ENCODE measurements around the gene STARD13. TPM values are rescaled to one million over a fixed set of nuclear protein-coding genes. Genes with fewer than 3 reads are reported as not detected.
"Not testable (repeated sequence)": the region's sequence is repeated elsewhere in the genome, so short reads cannot be mapped to it uniquely, and the experiment has no call there.

The STARD13 gene
- total RNA-seq, 2 donors from 2014 or later, result 28.7 to 32.9 TPM

- intact Hi-C loops (cut with DNase I, micrococcal nuclease), result no loop called here
- ATAC-seq, result no peak
- DNase-seq, result no peak
These were observed 109.0 kb downstream of the STARD13 start for GRCh38 chr13:33176526-33176925.

GRCh38 chr13:33175991-33176390, 109.6 kb downstream of the STARD13 start:
- intact Hi-C loops (cut with DNase I, micrococcal nuclease), result no loop called here
- DNase-seq, result no peak
- ATAC-seq, result no peak

DNA sequence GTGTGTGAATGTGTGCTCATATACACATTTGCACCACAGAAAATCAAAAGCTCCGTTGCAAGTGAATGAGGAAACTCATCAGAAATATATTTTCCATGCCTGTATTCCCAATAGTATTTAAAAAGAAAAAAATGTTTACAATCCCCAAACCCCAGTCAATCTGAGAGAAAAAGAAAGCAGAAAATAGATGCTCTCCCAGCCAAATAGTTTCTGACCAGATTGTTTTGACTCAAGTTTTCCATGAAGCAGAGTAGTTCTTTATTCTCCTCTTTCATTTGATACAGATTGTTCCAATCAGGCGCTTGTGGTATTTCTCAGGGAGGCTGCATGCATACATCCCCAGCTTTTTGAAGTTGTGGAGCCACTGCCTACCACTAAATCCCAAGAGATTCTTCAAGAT, 110.6 kb downstream of the STARD13 start:
- DNase-seq (no peak), ATAC-seq (no peak)
- intact Hi-C loops (cut with DNase I, micrococcal nuclease), result no loop called here

- no peak for ATAC-seq
- DNase-seq, result no peak
- intact Hi-C loops (cut with DNase I, micrococcal nuclease), result no loop called here
These were observed 111.1 kb downstream of the STARD13 start for GRCh38 chr13:33174491-33174890.

- no peak for DNase-seq
- no peak for ATAC-seq
- intact Hi-C loops (cut with DNase I, micrococcal nuclease), result no loop called here
These were observed 112.6 kb downstream of the STARD13 start for GRCh38 chr13:33172911-33173310.

DNA sequence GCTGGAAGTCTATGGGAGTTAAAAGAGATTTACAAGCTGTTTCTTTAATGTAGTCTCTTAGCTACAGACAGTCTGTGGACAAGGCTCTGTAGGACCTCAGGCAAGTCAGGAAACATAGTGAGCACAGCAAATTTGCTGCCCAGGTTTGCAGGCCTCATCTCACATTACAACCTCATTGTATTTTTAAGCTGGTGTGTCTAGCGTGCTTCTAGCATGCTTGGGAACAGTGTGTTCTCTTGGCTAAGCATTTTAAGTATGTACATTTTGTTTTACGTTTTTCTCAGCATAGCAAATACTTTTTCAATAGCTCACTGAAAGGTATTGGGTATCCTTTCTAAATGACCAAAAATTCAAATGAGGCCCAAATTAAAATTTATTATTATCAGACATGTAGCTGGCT, 113.2 kb downstream of the STARD13 start:
- ATAC-seq (no peak), DNase-seq (no peak)
- intact Hi-C loops (cut with DNase I, micrococcal nuclease), result no loop called here

GRCh38 chr13:33169273-33169980, 116.1 kb downstream of the STARD13 start:
- intact Hi-C loops (cut with DNase I, micrococcal nuclease), result no loop called here
- ATAC-seq, result no peak

DNA sequence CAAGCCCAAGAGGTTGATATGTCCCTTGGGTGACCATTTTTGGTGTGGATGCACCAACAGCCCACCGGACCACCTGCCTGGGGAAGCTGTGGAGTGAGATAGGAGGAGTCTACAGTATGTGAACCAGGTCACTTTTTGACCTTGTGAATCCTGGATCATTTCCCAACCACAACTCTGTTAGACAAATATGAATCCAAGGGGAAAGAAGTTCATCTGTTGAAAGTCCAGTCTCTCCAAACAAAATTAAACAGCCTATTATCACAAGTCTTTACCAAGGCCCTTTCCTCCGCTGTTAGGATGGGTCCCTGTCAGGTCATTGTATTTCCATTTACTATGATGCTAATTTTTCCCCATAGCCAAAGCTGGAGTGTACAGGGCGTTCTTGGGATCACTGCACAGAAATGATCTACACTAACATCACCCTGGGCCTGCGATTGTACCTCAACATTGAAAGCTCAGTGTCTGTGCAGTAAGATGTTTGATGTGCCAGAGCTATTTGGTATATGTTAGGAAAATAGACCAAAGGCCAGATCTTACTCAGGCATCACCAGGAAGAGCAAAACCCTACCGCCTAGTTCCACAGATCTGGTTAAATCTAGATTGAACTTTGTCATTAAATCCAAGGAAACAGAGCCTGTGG, 117.1 kb downstream of the STARD13 start:
- peak; percentile 26 for ATAC-seq
- intact Hi-C loops (cut with DNase I, micrococcal nuclease), result no loop called here
- DNase-seq, result no peak

More at GRCh38 chr13:33169273-33169980, 116.1 kb downstream of the STARD13 start:
- DNase-seq, result no peak

GRCh38 chr13:33167491-33167890, 118.1 kb downstream of the STARD13 start:
- no peak for DNase-seq
- ATAC-seq, result no peak
- intact Hi-C loops (cut with DNase I, micrococcal nuclease), result no loop called here

GRCh38 chr13:33165787-33166186, 119.8 kb downstream of the STARD13 start:
- ATAC-seq, result no peak
- intact Hi-C loops (cut with DNase I, micrococcal nuclease), result no loop called here
- no peak for DNase-seq

DNA sequence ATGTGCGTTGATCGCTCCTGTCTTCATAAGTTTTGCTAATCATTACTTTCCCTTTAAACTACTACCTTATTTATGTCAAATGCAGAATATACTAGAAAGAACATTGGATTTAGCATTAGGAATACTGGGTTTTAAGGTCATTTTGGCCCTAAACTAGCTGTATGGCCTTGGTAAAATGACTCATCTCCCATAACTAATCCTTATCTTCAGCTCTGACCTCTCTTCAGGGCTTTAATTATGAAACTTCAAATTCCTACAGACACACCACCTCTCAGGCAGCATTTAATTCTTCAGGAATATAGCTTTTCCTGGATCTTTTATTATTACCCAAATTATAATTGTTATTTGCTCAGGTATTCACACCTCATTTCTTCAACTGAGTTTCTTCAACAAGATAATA, 121.2 kb downstream of the STARD13 start:
- intact Hi-C loops (cut with DNase I, micrococcal nuclease), result no loop called here
- ATAC-seq (no peak), DNase-seq (no peak)

GRCh38 chr13:33162725-33163124, 122.8 kb downstream of the STARD13 start:
- intact Hi-C loops (cut with DNase I, micrococcal nuclease); ATAC-seq: not testable (repeated sequence)

GRCh38 chr13:33158816-33159215, 126.7 kb downstream of the STARD13 start:
- ATAC-seq (no peak), DNase-seq (no peak)
- intact Hi-C loops (cut with DNase I, micrococcal nuclease), result no loop called here

More at GRCh38 chr13:33162725-33163124, 122.8 kb downstream of the STARD13 start:
- not testable (repeated sequence) for DNase-seq

- intact Hi-C loops (cut with DNase I, micrococcal nuclease), result no loop called here
- no peak for DNase-seq
- no peak for ATAC-seq
These were observed 127.3 kb downstream of the STARD13 start for GRCh38 chr13:33158271-33158670.

GRCh38 chr13:33154911-33155310, 130.6 kb downstream of the STARD13 start:
- DNase-seq, result no peak
- no peak for ATAC-seq
- intact Hi-C loops (cut with DNase I, micrococcal nuclease), result no loop called here

DNA sequence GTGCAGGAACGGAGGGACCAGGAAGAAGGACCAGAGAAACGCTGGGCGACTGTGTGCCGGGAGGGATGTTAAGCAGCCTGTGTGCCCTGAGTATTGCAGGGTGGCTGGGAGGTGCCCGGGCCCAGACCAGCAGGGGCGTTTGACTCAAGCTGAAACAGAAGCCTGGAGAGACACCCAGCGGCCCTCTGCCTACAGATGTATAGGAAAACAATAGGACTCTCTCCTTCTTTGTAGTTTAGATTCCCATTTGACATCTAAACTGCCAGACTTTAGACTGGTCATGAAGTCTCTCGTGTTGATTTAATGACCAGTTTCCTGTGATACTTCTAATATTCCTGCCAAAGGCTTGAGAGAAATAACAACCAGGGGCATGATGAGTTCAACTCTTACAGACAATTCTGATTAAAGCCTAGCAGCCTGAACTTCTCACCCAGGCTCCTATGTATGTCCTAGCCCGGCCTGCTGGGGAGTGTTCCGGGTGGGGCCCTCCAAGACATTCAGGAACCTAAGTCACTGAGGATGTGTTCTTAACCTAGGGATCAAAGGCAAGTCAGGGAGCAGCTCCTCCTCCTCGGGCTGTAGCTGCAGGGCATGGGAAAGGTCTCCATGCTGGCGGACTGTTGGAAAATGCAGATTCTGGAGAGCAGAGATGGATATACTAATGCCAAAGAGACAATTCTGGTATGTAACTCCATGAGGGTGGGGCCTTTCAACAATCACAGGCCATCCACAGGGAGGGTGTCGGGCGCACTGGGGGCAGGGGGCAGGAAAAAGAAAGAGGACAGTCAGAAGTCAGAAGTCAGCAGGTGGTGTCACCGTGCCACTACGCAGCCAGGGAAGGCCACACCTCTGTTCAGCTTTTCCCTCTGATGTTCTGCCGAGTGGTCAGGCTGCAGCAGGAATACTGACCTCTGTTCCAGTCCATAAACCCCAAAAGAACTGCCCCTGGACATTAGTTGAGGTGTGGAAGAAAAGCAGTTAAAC, 131.8 kb downstream of the STARD13 start:
- DNase-seq (peak in 1 of 2 donors; percentile 20), ATAC-seq (peak; percentile 88)
- intact Hi-C loops (cut with DNase I, micrococcal nuclease), result no loop called here

GRCh38 chr13:33152389-33152788, 133.2 kb downstream of the STARD13 start:
- DNase-seq (no peak), ATAC-seq (no peak)
- intact Hi-C loops (cut with DNase I, micrococcal nuclease), result no loop called here

DNA sequence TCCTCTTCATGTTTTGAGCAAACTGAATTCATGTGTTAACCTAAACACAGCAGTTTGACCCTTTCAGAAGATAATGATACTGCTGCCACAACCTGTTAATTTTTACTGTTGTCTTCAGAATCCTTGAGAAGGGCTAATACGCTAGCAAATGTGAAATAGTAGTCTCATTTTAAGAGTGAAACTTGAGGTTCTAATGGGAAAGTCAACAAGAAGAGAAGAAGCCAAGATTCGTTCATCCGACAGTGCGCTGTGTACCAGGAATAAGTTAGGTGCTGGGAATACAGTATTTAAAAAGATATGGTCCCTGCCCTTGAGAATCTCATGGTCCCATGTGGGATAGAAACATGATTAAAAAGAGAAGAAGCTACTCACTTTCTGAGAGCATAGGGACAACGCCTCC, 134.9 kb downstream of the STARD13 start:
- no peak for ATAC-seq
- no peak for DNase-seq
- intact Hi-C loops (cut with DNase I, micrococcal nuclease), result no loop called here

GRCh38 chr13:33150126-33150525, 135.4 kb downstream of the STARD13 start:
- DNase-seq, result no peak
- ATAC-seq, result no peak
- intact Hi-C loops (cut with DNase I, micrococcal nuclease), result no loop called here

Measured in left colon (tissue), 2 donors.